Neutrophil (primary cell): ENCODE data around the gene VRK3.
"Not testable (repeated sequence)": the region's sequence is repeated elsewhere in the genome, so short reads cannot be mapped to it uniquely, and the experiment has no call there.

ENCODE experiments used
- H3K27ac ChIP-seq: fragments of 200-600 bp; sonication (generic); 2 replicates; pipeline ENCODE4 v1.5.1; 2016; ENCODE audit warnings: mild to moderate bottlenecking, moderate library complexity
- H3K27me3 ChIP-seq: fragments of 200-600 bp; sonication (generic); 2 replicates; pipeline ENCODE4 v1.6.0; 2016; ENCODE audit warnings: mild to moderate bottlenecking
- H3K36me3 ChIP-seq: fragments of 200-600 bp; sonication (generic); 2 replicates; pipeline ENCODE4 v1.5.1; 2017
- H3K4me1 ChIP-seq, 2 experiments: fragments of 200-600 bp in 1 of 2; sonication (generic) in 1 of 2; 1 replicate in 1 of 2; 2 replicates in 1 of 2; pipeline versions ENCODE4 v1.5.1 to v1.6.1; 2013 to 2016; ENCODE audit warnings: low read depth in 1 of 2, low read length in 1 of 2, mild to moderate bottlenecking in 1 of 2, moderate library complexity in 1 of 2; ENCODE audit not compliant: control insufficient read depth in 1 of 2, insufficient read depth in 1 of 2
- H3K4me3 ChIP-seq, 2 experiments: fragments of 200-600 bp in 1 of 2; sonication (generic) in 1 of 2; 1 replicate in 1 of 2; 2 replicates in 1 of 2; pipeline ENCODE4 v1.5.1; 2013 to 2016; ENCODE audit warnings: low read depth in 1 of 2, low read length in 1 of 2, mild to moderate bottlenecking in 1 of 2, moderate library complexity in 1 of 2
- H3K9me3 ChIP-seq: fragments of 200-600 bp; sonication (generic); 2 replicates; pipeline ENCODE4 v1.5.1; 2016
- CTCF ChIP-seq: fragments of 200-600 bp; sonication (generic); IDR thresholded peaks from 2 replicates; pipeline ENCODE4 v1.5.1; 2016; ENCODE audit warnings: antibody characterized with exemption

VRK3 gene

DNA sequence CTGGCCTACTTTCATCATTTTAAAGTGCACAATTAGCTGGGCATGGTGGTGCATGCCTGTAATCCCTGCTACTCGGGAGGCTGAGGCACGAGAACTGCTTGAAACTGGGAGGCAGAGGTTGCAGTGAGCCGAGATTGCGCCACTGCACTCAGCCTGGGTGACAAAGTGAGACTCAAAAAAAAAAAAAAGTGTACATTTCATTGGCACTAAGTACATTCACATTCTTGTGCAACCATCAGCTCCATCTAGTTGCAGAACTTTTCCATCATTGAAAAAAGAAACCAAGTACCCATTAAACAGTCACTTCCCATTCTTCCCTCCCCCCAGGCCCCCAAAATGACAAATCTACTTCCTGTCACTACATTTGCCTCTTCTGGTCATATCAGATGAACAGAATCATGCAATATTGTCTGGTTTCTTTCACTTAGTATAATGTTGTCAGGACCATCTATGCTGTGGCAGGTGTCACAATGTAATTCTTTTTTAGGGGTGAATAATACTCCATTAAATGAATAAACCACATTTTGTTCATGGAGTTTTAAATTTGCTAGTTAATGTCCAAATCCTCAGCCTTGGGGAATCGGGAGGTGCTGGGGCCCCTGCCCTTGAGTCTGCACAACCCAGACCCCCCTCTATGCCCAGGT, 56.8 kb downstream of the VRK3 start:
- no peaks in the 10 kb centered on the region for H3K36me3 ChIP-seq
- H3K4me3 ChIP-seq = no peak overlapping the region
- H3K27ac ChIP-seq = no peak overlapping the region
- no peaks in the 10 kb centered on the region for H3K9me3 ChIP-seq
- H3K27me3 ChIP-seq = peaks cover 4% of the 10 kb centered on the region
- no peak for TF ChIP-seq CTCF
- no peaks in the 10 kb centered on the region for H3K4me1 ChIP-seq

DNA sequence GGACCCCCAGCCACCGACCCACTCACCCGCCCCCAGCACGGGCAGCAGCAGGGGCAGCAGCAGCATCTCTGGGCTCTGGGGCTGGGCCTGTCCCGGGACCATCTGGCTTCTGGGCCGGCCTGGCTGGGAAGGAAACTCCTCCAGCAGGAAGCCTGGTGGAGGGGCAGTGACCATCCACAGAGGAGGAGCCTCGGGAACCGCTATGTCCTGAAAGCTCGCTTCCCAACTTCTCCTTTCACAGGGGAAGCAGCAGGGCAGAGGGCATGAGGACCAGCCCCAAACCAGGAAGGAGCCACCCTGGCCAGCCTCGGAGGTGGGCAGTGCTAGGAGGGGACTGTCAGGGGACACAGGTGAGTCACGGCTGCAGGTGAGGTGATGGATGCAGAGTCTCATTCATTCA, 64.2 kb downstream of the VRK3 start, which contains the start of gene SIGLEC11:
SIGLEC11 (minus strand) TSS at position 193 of the 400 bp plus-strand sequence; CDS start at position 102, 91 bp downstream.
- not testable (repeated sequence) for H3K27me3 ChIP-seq, H3K4me3 ChIP-seq, H3K36me3 ChIP-seq, H3K4me1 ChIP-seq, H3K27ac ChIP-seq, H3K9me3 ChIP-seq

- not testable (repeated sequence) for H3K9me3 ChIP-seq, H3K4me3 ChIP-seq, H3K36me3 ChIP-seq, H3K27ac ChIP-seq, H3K4me1 ChIP-seq, H3K27me3 ChIP-seq
Measured at GRCh38 chr19:49959892-49960291, 65.3 kb downstream of the VRK3 start.

GRCh38 chr19:49958596-49958995, 66.6 kb downstream of the VRK3 start:
- H3K27me3 ChIP-seq, H3K27ac ChIP-seq, H3K4me3 ChIP-seq, H3K9me3 ChIP-seq, H3K36me3 ChIP-seq: not testable (repeated sequence)
- peaks cover 12 to 14% of the 10 kb centered on the region in 2 experiments for H3K4me1 ChIP-seq

- not testable (repeated sequence) for H3K36me3 ChIP-seq, H3K9me3 ChIP-seq, H3K27me3 ChIP-seq, H3K4me3 ChIP-seq, H3K27ac ChIP-seq
- H3K4me1 ChIP-seq = peaks cover 16 to 18% of the 10 kb centered on the region in 2 experiments
Measured at GRCh38 chr19:49958144-49958543, 67.0 kb downstream of the VRK3 start.

GRCh38 chr19:49957262-49957915, 67.8 kb downstream of the VRK3 start:
- H3K9me3 ChIP-seq = no peaks in the 10 kb centered on the region
- TF ChIP-seq CTCF = no peak
- peaks cover 20 to 21% of the 10 kb centered on the region in 2 experiments for H3K4me1 ChIP-seq
- no peak overlapping the region for H3K4me3 ChIP-seq
- H3K27ac ChIP-seq = no peak overlapping the region
- no peaks in the 10 kb centered on the region for H3K36me3 ChIP-seq
- no peaks in the 10 kb centered on the region for H3K27me3 ChIP-seq

DNA sequence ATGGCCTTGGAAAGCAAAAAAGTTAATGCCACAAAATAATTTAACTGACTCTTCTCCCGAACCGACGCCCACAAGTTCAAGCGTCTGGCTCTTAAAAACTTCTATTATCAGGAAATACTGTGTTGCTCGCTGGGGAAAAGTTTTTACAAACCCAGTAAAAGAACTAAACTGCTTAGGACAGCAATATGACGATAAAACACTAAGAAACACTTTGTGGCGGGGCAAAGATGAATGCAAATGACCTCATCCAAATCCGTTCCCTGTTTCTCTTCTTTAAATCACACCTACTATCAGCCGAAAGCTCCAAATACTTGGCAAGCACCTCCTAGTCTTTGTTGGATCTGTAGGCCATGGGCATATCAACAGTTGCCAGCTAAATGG, 69.1 kb downstream of the VRK3 start:
- no peaks in the 10 kb centered on the region for H3K9me3 ChIP-seq
- no peaks in the 10 kb centered on the region for H3K27me3 ChIP-seq
- no peak overlapping the region for H3K27ac ChIP-seq
- no peak overlapping the region for H3K4me3 ChIP-seq
- TF ChIP-seq CTCF = no peak
- peaks cover 20 to 21% of the 10 kb centered on the region in 2 experiments for H3K4me1 ChIP-seq
- H3K36me3 ChIP-seq = no peaks in the 10 kb centered on the region
